H9 (cell line): Measurements from ENCODE around the gene TRAF3IP1. TPM values are rescaled to one million over a fixed set of nuclear protein-coding genes. Genes with fewer than 3 reads are reported as not detected.

ENCODE experiments used
- DNase-seq: peaks from one replicate; pipeline ENCODE4 v3.0.0-alpha.2; 2017
- H2AFZ ChIP-seq: one replicate; pipeline ENCODE4 v1.6.1; 2013; ENCODE audit warnings: mild to moderate bottlenecking, low read length, control low read depth, moderate library complexity
- H2AK5ac ChIP-seq: 2 replicates; pipeline ENCODE4 v1.6.1; 2013; ENCODE audit warnings: low read length, control low read depth, mixed read lengths; ENCODE audit not compliant: insufficient read length
- H2BK120ac ChIP-seq: one replicate; pipeline ENCODE4 v1.6.1; 2013; ENCODE audit warnings: low read depth, mild to moderate bottlenecking, low read length, control low read depth, inconsistent platforms; ENCODE audit not compliant: poor library complexity, severe bottlenecking
- H2BK12ac ChIP-seq: 2 replicates; pipeline ENCODE4 v1.6.1; 2013; ENCODE audit warnings: low read length, control low read depth, mixed read lengths, low read depth; ENCODE audit not compliant: insufficient read length
- H2BK15ac ChIP-seq: 2 replicates; pipeline ENCODE4 v1.6.1; 2013; ENCODE audit warnings: low read depth, low read length, control low read depth
- H2BK20ac ChIP-seq: one replicate; pipeline ENCODE4 v1.6.1; 2013; ENCODE audit warnings: low read depth, mild to moderate bottlenecking, low read length, control low read depth, inconsistent platforms; ENCODE audit not compliant: poor library complexity, severe bottlenecking
- H2BK5ac ChIP-seq: 2 replicates; pipeline ENCODE4 v1.6.1; 2013; ENCODE audit warnings: low read length, control low read depth, mixed read lengths; ENCODE audit not compliant: insufficient read length
- H3K14ac ChIP-seq: 2 replicates; pipeline ENCODE4 v1.6.1; 2013; ENCODE audit warnings: low read length, control low read depth; ENCODE audit not compliant: insufficient read depth
- H3K18ac ChIP-seq: 2 replicates; pipeline ENCODE4 v1.6.1; 2013; ENCODE audit warnings: low read depth, mild to moderate bottlenecking, mixed read lengths, low read length, control low read depth; ENCODE audit not compliant: insufficient read length
- H3K23ac ChIP-seq: 2 replicates; pipeline ENCODE4 v1.6.1; 2013; ENCODE audit warnings: low read length, control low read depth, mixed read lengths, low read depth; ENCODE audit not compliant: insufficient read length
- H3K23me2 ChIP-seq: 2 replicates; pipeline ENCODE4 v1.6.1; 2013; ENCODE audit warnings: low read depth, mild to moderate bottlenecking, mixed read lengths, low read length, control low read depth; ENCODE audit not compliant: insufficient read length, poor library complexity, severe bottlenecking
- H3K27ac ChIP-seq: 2 replicates; pipeline ENCODE4 v1.5.1; 2013; ENCODE audit warnings: low read length, control low read depth, mixed read lengths, low read depth; ENCODE audit not compliant: insufficient read length
- H3K27me3 ChIP-seq: 2 replicates; pipeline ENCODE4 v1.6.1; 2013; ENCODE audit warnings: low read length, control low read depth, inconsistent platforms; ENCODE audit not compliant: insufficient read depth
- H3K4ac ChIP-seq: 2 replicates; pipeline ENCODE4 v1.6.1; 2013; ENCODE audit warnings: low read depth, mild to moderate bottlenecking, control low read depth, inconsistent platforms, low read length, moderate library complexity
- H3K4me1 ChIP-seq: 2 replicates; pipeline ENCODE4 v1.6.1; 2013; ENCODE audit warnings: low read length, control low read depth, inconsistent platforms; ENCODE audit not compliant: insufficient read depth
- H3K4me2 ChIP-seq: 2 replicates; pipeline ENCODE4 v1.6.1; 2013; ENCODE audit warnings: low read length, control low read depth, mixed read lengths; ENCODE audit not compliant: insufficient read length, insufficient read depth
- H3K56ac ChIP-seq: 2 replicates; pipeline ENCODE4 v1.6.1; 2013; ENCODE audit warnings: low read depth, mild to moderate bottlenecking, mixed read lengths, low read length, control low read depth; ENCODE audit not compliant: insufficient read length
- H3K79me1 ChIP-seq: 2 replicates; pipeline ENCODE4 v1.6.1; 2013; ENCODE audit warnings: low read depth, mild to moderate bottlenecking, moderate library complexity, low read length, control low read depth, inconsistent platforms; ENCODE audit not compliant: insufficient read depth, poor library complexity, severe bottlenecking
- H3K79me2 ChIP-seq: 2 replicates; pipeline ENCODE4 v1.6.1; 2013; ENCODE audit warnings: low read length, control low read depth, inconsistent platforms; ENCODE audit not compliant: insufficient read depth
- H3K9ac ChIP-seq: 2 replicates; pipeline ENCODE4 v1.6.1; 2013; ENCODE audit warnings: low read length, control low read depth, mixed read lengths; ENCODE audit not compliant: insufficient read length; ENCODE audit errors: extremely low read depth
- H3K9me3 ChIP-seq: one replicate; pipeline ENCODE4 v1.6.1; 2013; ENCODE audit warnings: low read depth, low read length, inconsistent platforms; ENCODE audit not compliant: control insufficient read depth
- H3T11ph ChIP-seq: one replicate; pipeline ENCODE4 v1.6.1; 2013; ENCODE audit warnings: mild to moderate bottlenecking, low read length, control low read depth, inconsistent platforms
- H4K20me1 ChIP-seq: one replicate; pipeline ENCODE4 v1.6.1; 2013; ENCODE audit not compliant: control insufficient read depth, insufficient read length, insufficient read depth
- H4K5ac ChIP-seq: 2 replicates; pipeline ENCODE4 v1.6.1; 2013; ENCODE audit warnings: low read depth, mild to moderate bottlenecking, mixed read lengths, low read length, control low read depth; ENCODE audit not compliant: insufficient read length
- H4K8ac ChIP-seq: replicated peaks from 2 replicates; pipeline ENCODE4 v1.6.1; 2013; ENCODE audit warnings: low read length, control low read depth, mixed read lengths, low read depth; ENCODE audit not compliant: insufficient read length
- H4K91ac ChIP-seq: 2 replicates; pipeline ENCODE4 v1.6.1; 2013; ENCODE audit warnings: low read depth, mild to moderate bottlenecking, moderate library complexity, mixed read lengths, low read length, control low read depth; ENCODE audit not compliant: insufficient read length
- H3K27ac Mint-ChIP-seq, 3 experiments: 2 replicates in 2 of 3; 3 replicates in 1 of 3; pipeline ENCODE4 v1.8.0; 2020 to 2021; ENCODE audit warnings: mixed read lengths in 3 of 3, mild to moderate bottlenecking in 1 of 3, moderate library complexity in 1 of 3
- H3K27me3 Mint-ChIP-seq: 2 replicates; pipeline ENCODE4 v1.8.0; 2021; ENCODE audit warnings: low read depth, mild to moderate bottlenecking, moderate library complexity, mixed read lengths
- H3K36me3 Mint-ChIP-seq, 3 experiments: 2 replicates in 2 of 3; 3 replicates in 1 of 3; pipeline ENCODE4 v1.8.0; 2020 to 2021; ENCODE audit warnings: low read depth in 3 of 3, mixed read lengths in 3 of 3; ENCODE audit not compliant: insufficient read depth in 1 of 3
- H3K4me1 Mint-ChIP-seq, 2 experiments: 2 replicates each; pipeline ENCODE4 v1.8.0; 2020; ENCODE audit warnings: mixed read lengths in 2 of 2
- H3K4me3 Mint-ChIP-seq, 2 experiments: 2 replicates in 1 of 2; 3 replicates in 1 of 2; pipeline ENCODE4 v1.8.0; 2020 to 2021; ENCODE audit warnings: mild to moderate bottlenecking in 2 of 2, mixed read lengths in 2 of 2, moderate library complexity in 1 of 2
- H3K9me3 Mint-ChIP-seq, 2 experiments: 2 replicates in 1 of 2; 3 replicates in 1 of 2; pipeline ENCODE4 v1.8.0; 2020; ENCODE audit warnings: mild to moderate bottlenecking in 2 of 2, mixed read lengths in 2 of 2, moderate library complexity in 1 of 2
- CTCF ChIP-seq: fragments of 200-600 bp; sonication (generic); conservative IDR thresholded peaks from 3 replicates; pipeline ENCODE4 v1.8.0; 2021; ENCODE audit warnings: antibody characterized with exemption, mild to moderate bottlenecking
- WGBS: extraction: QIAGEN DNeasy Blood & Tissue Kit; methylation state at CpG from one replicate; pipeline ENCODE4 v1.1.7; 2013; ENCODE audit warnings: missing lambda C conversion rate, low lambda C conversion rate, mixed read lengths; ENCODE audit not compliant: insufficient read length; ENCODE audit errors: extremely low coverage; 5-methylcytosine and 5-hydroxymethylcytosine counted together
- total RNA-seq: library from RNA; stranded (reverse); gene quantifications from 2 replicates; pipeline ENCODE4 v1.2.1, GENCODE V29; 2021

Gene TRAF3IP1
- total RNA-seq, 1 experiment from 2014 or later: 16.4 TPM

- H3K23ac ChIP-seq: no peak overlapping the region
- no peak for DNase-seq
- H4K8ac ChIP-seq: no peak overlapping the region
- H4K5ac ChIP-seq: no peak overlapping the region
- no peaks in the 10 kb centered on the region for H3K79me2 ChIP-seq
- no peak overlapping the region for H2BK15ac ChIP-seq
- peaks cover 9 to 18% (median 17%) of the 10 kb centered on the region in 3 experiments; a peak in 6 of 7 replicates for H3K36me3 Mint-ChIP-seq
- H3K27ac Mint-ChIP-seq: peak overlapping the region in 1 of 3 experiments; percentile 78; a peak in 1 of 7 replicates
- peaks cover 12 to 27% of the 10 kb centered on the region in 2 experiments for H3K4me1 Mint-ChIP-seq
- no peak overlapping the region for H2AFZ ChIP-seq
- no peak overlapping the region for H3K27ac ChIP-seq
- WGBS: no CpG with 5 or more reads among the region's 11 CpGs
- H2BK120ac ChIP-seq: no peak overlapping the region
- H3K4ac ChIP-seq: no peak overlapping the region
- no peaks in the 10 kb centered on the region for H3K79me1 ChIP-seq
- no peaks in the 10 kb centered on the region for H3K9me3 ChIP-seq
- no peak overlapping the region for H2AK5ac ChIP-seq
- no peak for TF ChIP-seq CTCF
- peaks cover 0 to under 1% of the 10 kb centered on the region in 2 experiments; a peak in 2 of 5 replicates for H3K9me3 Mint-ChIP-seq
- no peak overlapping the region for H2BK20ac ChIP-seq
- no peak overlapping the region for H3K14ac ChIP-seq
- peaks cover 4% of the 10 kb centered on the region for H3K23me2 ChIP-seq
- H3K18ac ChIP-seq: no peak overlapping the region
- no peak overlapping the region for H3K4me3 Mint-ChIP-seq
- H3K56ac ChIP-seq: no peak overlapping the region
- H4K20me1 ChIP-seq: no peaks in the 10 kb centered on the region
- no peak overlapping the region for H3K9ac ChIP-seq
- H3K27me3 Mint-ChIP-seq: no peaks in the 10 kb centered on the region
- H4K91ac ChIP-seq: no peak overlapping the region
- peaks cover 8% of the 10 kb centered on the region; the same call in 1 of the 2 replicates for H3K4me1 ChIP-seq
- H2BK12ac ChIP-seq: no peak overlapping the region
- H3T11ph ChIP-seq: no peak overlapping the region
- no peak overlapping the region for H3K4me2 ChIP-seq
- no peak overlapping the region for H2BK5ac ChIP-seq
- H3K27me3 ChIP-seq: no peaks in the 10 kb centered on the region
Observed at GRCh38 chr2:238378230-238379095, 58.1 kb downstream of the TRAF3IP1 start.
